A549 (cell line): Measurements from ENCODE around the gene AMOT.

ENCODE experiments used
- CHD4 ChIP-seq: fragments of 200-600 bp; sonication (generic); IDR thresholded peaks from 2 replicates; pipeline ENCODE4 v1.6.1; 2016; ENCODE audit warnings: antibody characterized with exemption, mild to moderate bottlenecking, borderline replicate concordance
- MAZ ChIP-seq: fragments of 150-350 bp; IDR thresholded peaks from 2 replicates; pipeline ENCODE4 v1.6.1; 2014; ENCODE audit warnings: antibody characterized with exemption, low read depth, low read length, borderline replicate concordance
- NFE2L2 ChIP-seq: fragments of 150-350 bp; conservative IDR thresholded peaks from 2 replicates; pipeline ENCODE4 v1.6.1; 2014; ENCODE audit warnings: low read length
- POLR2A ChIP-seq: IDR thresholded peaks from 2 replicates; pipeline ENCODE4 v1.6.1; 2012; ENCODE audit warnings: mild to moderate bottlenecking, low read length
- TF ChIP-seq, protein P1 (sequence below): fragments of >200 bp; sonication (Bioruptor Twin); formaldehyde crosslinking; IDR thresholded peaks from 3 replicates; pipeline ENCODE4 v1.5.1; 2016
- TF ChIP-seq, protein P2 (sequence below): IDR thresholded peaks from 2 replicates; pipeline ENCODE4 v1.6.1; 2012
- TF ChIP-seq, protein P3 (sequence below): fragments of 450-650 bp; IDR thresholded peaks from 2 replicates; pipeline ENCODE4 v1.6.1; 2014; ENCODE audit warnings: antibody characterized with exemption

DNA sequence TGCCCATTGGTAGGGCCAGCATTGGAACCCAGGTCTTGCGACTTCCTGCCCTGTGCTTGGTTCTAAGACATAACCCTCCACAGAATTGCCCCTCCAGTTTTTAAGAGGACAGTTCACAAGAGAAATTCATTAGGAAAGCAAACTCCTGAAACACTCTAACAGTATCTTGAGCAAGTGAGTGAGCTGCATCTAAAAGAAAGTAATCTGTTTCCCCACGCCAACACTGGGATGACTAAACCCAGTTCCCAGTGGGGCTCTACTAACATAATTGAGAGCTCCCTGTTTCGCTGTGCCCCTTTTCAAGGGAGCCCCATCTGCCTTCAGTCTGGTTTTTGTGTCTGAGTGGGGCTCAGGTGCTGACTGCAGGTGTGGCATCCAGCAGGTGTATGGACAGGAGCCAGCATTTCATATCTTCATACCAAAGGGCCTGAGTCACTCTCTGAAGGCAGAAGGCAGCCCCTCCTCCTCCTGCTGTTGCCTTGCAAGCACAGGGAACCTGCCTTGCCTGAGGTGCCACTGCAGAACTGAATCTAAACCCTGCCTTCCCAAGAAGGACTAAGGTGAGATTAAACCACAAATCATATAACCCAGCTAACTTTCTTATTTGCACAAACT lies 8.0 kb downstream of the AMOT start:
- TF ChIP-seq, protein P1, sequence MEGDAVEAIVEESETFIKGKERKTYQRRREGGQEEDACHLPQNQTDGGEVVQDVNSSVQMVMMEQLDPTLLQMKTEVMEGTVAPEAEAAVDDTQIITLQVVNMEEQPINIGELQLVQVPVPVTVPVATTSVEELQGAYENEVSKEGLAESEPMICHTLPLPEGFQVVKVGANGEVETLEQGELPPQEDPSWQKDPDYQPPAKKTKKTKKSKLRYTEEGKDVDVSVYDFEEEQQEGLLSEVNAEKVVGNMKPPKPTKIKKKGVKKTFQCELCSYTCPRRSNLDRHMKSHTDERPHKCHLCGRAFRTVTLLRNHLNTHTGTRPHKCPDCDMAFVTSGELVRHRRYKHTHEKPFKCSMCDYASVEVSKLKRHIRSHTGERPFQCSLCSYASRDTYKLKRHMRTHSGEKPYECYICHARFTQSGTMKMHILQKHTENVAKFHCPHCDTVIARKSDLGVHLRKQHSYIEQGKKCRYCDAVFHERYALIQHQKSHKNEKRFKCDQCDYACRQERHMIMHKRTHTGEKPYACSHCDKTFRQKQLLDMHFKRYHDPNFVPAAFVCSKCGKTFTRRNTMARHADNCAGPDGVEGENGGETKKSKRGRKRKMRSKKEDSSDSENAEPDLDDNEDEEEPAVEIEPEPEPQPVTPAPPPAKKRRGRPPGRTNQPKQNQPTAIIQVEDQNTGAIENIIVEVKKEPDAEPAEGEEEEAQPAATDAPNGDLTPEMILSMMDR = no peak
- no peak for TF ChIP-seq POLR2A
- no peak for TF ChIP-seq NFE2L2
- TF ChIP-seq, protein P2, sequence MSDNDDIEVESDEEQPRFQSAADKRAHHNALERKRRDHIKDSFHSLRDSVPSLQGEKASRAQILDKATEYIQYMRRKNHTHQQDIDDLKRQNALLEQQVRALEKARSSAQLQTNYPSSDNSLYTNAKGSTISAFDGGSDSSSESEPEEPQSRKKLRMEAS = no peak
- TF ChIP-seq, protein P3, sequence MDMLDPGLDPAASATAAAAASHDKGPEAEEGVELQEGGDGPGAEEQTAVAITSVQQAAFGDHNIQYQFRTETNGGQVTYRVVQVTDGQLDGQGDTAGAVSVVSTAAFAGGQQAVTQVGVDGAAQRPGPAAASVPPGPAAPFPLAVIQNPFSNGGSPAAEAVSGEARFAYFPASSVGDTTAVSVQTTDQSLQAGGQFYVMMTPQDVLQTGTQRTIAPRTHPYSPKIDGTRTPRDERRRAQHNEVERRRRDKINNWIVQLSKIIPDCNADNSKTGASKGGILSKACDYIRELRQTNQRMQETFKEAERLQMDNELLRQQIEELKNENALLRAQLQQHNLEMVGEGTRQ = no peak
- no peak for TF ChIP-seq MAZ
- no peak for TF ChIP-seq CHD4
